AG10803 (cell line): ENCODE data around the gene PCSK2.

ENCODE experiments used
- DNase-seq: peaks from one replicate; pipeline ENCODE4 v3.0.0; 2010; ENCODE audit warnings: low read depth
- H3K4me3 ChIP-seq: 2 replicates; pipeline ENCODE4 v1.5.1; 2011; ENCODE audit warnings: mild to moderate bottlenecking, low read length, control low read depth
- TF ChIP-seq, protein P1 (sequence below): conservative IDR thresholded peaks from 2 replicates; pipeline ENCODE4 v1.5.1; 2011; ENCODE audit warnings: mild to moderate bottlenecking, low read length, control low read depth, inconsistent platforms

Gene PCSK2

DNA sequence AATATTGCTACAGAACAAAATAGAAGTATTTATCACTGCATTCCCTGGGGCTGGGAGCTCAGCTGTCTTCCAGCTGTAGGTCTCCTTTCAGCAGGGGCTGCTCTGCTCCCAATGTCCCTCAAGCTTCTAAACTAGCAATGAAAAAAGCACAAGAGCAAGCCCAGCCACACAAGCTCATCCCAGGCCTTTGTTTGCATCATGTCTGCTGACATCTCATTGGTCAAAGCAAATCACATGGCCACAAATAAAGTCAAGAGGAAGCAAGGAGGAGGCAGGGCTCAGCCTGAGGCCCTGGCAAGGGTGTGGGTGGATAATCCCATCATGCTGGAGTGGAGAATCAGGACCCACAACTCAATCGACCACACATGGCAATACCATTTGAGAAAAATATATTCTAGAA lies 306.6 kb downstream of the PCSK2 start:
- peak; percentile 66 for DNase-seq
- TF ChIP-seq, protein P1, sequence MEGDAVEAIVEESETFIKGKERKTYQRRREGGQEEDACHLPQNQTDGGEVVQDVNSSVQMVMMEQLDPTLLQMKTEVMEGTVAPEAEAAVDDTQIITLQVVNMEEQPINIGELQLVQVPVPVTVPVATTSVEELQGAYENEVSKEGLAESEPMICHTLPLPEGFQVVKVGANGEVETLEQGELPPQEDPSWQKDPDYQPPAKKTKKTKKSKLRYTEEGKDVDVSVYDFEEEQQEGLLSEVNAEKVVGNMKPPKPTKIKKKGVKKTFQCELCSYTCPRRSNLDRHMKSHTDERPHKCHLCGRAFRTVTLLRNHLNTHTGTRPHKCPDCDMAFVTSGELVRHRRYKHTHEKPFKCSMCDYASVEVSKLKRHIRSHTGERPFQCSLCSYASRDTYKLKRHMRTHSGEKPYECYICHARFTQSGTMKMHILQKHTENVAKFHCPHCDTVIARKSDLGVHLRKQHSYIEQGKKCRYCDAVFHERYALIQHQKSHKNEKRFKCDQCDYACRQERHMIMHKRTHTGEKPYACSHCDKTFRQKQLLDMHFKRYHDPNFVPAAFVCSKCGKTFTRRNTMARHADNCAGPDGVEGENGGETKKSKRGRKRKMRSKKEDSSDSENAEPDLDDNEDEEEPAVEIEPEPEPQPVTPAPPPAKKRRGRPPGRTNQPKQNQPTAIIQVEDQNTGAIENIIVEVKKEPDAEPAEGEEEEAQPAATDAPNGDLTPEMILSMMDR = no peak
- H3K4me3 ChIP-seq = no peak overlapping the region

DNA sequence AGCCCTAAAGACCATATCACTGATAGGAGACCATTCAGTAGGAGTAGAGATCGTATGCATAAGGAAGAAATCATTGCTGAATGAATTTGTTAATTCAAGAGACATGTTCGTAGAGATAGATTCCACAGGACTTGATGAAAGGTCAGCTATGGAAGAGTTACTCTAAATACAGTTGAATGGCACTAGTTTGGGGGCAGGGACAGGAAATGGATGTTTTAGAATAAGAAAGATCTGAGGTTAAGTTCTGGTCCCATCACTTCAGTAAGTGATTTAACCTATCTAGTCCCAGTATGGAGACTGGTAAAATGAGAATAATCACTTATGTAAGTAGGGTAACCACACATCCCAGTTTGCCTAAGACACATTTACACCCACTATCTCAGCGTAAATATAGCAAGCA lies 307.2 kb downstream of the PCSK2 start:
- TF ChIP-seq, protein P1 = no peak
- no peak for DNase-seq
- no peak overlapping the region for H3K4me3 ChIP-seq
